ENCODE measurements around the gene SLC30A1.

DNA sequence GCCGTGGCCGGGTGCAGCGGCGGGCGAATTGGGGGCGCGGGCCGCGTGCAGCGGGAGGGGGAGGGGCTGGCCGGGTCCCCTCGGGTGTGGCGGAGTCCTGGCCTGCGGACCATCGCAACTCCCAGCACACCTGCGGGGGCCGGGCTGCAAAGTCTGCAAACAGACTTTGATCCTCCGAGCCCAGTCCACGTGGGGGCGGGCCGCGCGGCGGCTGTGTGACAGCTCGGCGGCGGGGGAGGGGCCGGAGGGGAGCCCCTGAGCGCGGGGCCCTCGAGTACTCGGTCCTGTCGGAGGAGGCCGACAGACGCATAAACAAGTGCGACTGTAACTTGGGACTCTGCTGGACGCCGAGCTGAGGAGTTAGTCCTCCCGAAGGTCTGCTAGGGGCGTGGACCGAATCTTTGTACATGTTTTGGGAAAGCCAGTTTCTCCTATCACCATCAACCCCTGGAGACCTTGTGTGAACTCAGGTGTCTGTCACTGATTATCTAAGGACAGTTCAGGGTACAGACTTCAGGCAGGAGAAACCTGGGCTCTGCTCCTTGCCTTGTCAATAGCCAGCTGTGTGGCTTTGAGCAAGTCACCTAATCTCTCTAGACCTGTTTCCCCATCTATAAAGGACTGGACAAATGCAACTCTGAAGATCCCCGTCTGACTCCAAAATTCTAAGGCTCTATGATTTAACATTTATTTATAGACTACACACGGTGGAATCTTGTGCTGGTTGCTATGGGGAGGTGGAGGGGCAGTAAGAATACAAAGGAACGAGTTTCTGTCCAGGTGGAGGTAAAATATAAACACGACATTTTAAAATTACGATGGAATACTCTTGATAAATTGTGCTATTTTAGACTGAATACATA is 710 bp upstream of the SLC30A1 start:
- TF ChIP-seq, protein P1, sequence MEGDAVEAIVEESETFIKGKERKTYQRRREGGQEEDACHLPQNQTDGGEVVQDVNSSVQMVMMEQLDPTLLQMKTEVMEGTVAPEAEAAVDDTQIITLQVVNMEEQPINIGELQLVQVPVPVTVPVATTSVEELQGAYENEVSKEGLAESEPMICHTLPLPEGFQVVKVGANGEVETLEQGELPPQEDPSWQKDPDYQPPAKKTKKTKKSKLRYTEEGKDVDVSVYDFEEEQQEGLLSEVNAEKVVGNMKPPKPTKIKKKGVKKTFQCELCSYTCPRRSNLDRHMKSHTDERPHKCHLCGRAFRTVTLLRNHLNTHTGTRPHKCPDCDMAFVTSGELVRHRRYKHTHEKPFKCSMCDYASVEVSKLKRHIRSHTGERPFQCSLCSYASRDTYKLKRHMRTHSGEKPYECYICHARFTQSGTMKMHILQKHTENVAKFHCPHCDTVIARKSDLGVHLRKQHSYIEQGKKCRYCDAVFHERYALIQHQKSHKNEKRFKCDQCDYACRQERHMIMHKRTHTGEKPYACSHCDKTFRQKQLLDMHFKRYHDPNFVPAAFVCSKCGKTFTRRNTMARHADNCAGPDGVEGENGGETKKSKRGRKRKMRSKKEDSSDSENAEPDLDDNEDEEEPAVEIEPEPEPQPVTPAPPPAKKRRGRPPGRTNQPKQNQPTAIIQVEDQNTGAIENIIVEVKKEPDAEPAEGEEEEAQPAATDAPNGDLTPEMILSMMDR (IDR thresholded peaks at IDR 0.05) = peak in 1 of 12 donors; percentile 11
- no peak for TF ChIP-seq POLR2A (IDR thresholded peaks at IDR 0.05)
